HG03558 (cell line): ENCODE results near the gene MARK3.

Experiments
- ATAC-seq: cut with Tn5 transposase; IDR thresholded peaks from one replicate; pipeline ENCODE4 v1.9.1; 2021; ENCODE audit warnings: moderate number of reproducible peaks; ENCODE audit not compliant: unreplicated experiment; ENCODE audit errors: extremely low read depth

Gene MARK3

GRCh38 chr14:103533137-103533998, 148.2 kb downstream of the MARK3 start:
- ATAC-seq = no peak

GRCh38 chr14:103533999-103534575, 148.9 kb downstream of the MARK3 start:
- no peak for ATAC-seq

- no peak for ATAC-seq
These were observed 149.4 kb downstream of the MARK3 start for GRCh38 chr14:103534576-103535061.

GRCh38 chr14:103535081-103535890, 150.1 kb downstream of the MARK3 start:
- ATAC-seq = no peak

- ATAC-seq = no peak
These were observed 150.8 kb downstream of the MARK3 start for GRCh38 chr14:103535891-103536565.

DNA sequence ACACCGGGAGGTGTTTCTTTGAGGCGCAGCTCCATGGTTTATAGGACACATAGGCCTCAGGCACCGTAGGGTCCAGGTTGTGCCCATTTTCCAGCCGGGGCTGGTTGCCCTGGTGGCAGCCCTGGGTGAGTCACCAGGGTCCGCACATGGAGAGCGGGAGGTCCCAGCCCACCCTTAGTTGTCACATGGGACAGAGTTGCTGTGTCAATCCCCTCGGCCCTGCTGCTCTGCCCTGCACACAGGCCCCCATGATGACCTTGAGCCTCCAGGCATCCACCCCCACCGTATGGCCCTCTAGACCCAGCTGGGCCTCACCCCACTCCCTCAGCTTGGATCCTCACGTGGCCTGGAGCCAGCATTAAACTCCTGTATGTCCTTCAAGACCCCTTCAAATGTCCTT, 151.5 kb downstream of the MARK3 start:
- no peak for ATAC-seq

- no peak for ATAC-seq
These were observed 152.2 kb downstream of the MARK3 start for GRCh38 chr14:103537175-103537990.

DNA sequence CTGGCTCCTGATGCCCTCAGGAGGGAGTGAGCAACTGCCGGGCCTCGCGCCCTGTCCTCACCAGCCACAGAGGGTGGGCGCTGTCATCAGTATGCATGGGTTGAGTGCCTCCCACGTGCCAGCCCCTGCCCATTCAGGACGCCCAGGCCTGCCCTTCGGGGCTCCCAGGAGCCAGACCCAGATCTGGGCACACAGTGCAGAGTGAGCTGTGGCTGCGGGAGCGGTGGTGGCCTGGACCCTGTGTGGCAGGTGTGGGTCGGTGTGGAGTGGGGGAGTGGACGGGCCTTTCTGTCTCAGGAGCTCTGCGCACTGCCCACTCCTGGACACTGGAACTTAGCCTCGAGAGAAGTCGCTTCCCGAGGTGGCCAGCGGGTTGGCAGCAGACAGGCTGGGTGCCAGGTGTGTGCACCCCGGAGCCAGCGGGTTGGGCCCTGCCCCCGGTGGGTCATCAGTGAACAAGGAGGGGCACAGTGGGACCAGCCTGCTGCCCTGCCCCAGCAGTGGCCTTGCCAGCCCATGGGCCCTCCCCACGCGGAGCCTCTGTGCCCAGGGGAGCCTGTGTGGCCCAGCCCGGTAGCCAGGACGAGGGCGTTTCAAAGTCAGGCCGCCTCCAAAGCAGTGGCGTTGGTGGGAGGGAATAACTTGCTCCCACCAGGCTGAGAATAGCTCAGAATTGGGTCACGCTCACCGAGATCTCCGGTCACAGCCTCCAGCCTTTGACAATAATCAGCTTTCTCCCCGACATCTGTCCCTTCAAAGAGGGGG, 153.3 kb downstream of the MARK3 start:
- ATAC-seq = no peak

GRCh38 chr14:103539056-103539825, 154.0 kb downstream of the MARK3 start:
- no peak for ATAC-seq

GRCh38 chr14:103540821-103541708, 155.8 kb downstream of the MARK3 start:
- ATAC-seq = no peak

- ATAC-seq = no peak
These were observed 156.7 kb downstream of the MARK3 start for GRCh38 chr14:103541709-103542604.

DNA sequence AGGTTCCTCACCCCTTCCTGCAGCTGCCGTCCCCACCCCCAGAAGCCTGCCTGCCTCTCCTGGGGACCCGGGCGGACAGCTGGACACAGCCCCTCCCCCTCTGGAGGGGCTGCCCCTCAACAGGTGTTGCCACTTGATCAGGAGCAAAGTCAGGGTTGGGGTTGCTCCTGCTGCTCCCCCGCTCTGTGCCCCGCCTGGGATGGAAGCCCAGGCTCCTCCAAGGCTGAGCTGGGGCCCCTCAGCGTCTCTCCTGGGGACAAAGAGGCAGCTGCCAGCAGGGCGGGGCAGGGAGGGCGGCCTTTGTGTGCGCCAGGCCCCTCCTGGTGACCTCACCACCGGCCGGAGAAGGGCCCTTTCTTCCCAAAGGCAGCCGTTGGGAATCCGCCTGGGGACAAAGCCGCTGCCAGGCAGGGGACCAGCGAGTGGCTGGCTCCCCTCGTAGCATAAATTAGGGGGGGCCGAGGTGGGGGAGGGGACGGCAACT, 157.4 kb downstream of the MARK3 start:
- ATAC-seq = no peak

GRCh38 chr14:103543140-103543539, 157.9 kb downstream of the MARK3 start:
- no peak for ATAC-seq

GRCh38 chr14:103543721-103544387, 158.6 kb downstream of the MARK3 start:
- no peak for ATAC-seq
